ENCODE measurements around the gene LGALS4.

Gene LGALS4

GRCh38 chr19:38843175-38843758, 30.5 kb upstream of the LGALS4 start:
- DNase-seq (ENCODE audit: low read depth, low spot score): no peak
- TF ChIP-seq CTCF (IDR thresholded peaks at IDR 0.05; ENCODE audit: insufficient read depth, low read length, missing control alignments): no peak
- H3K4me3 ChIP-seq (ENCODE audit: low read depth, low read length): no peak overlapping the region
- POLR2A ChIA-PET: no interaction called here
- CTCF ChIA-PET: no interaction called here

- DNase-seq (ENCODE audit: low read depth, low spot score): no peak
- no peak for TF ChIP-seq CTCF (IDR thresholded peaks at IDR 0.05; ENCODE audit: insufficient read depth, low read length, missing control alignments)
- POLR2A ChIA-PET: no interaction called here
- H3K4me3 ChIP-seq (ENCODE audit: low read depth, low read length): no peak overlapping the region
- CTCF ChIA-PET: no interaction called here
Measured at GRCh38 chr19:38842439-38843174, 29.9 kb upstream of the LGALS4 start.

GRCh38 chr19:38841787-38842438, 29.2 kb upstream of the LGALS4 start:
- H3K4me3 ChIP-seq (ENCODE audit: low read depth, low read length): no peak overlapping the region
- CTCF ChIA-PET: no interaction called here
- no peak for TF ChIP-seq CTCF (IDR thresholded peaks at IDR 0.05; ENCODE audit: insufficient read depth, low read length, missing control alignments)
- no peak for DNase-seq (ENCODE audit: low read depth, low spot score)
- POLR2A ChIA-PET: no interaction called here

GRCh38 chr19:38841180-38841766, 28.5 kb upstream of the LGALS4 start:
- no peak for TF ChIP-seq CTCF (IDR thresholded peaks at IDR 0.05; ENCODE audit: insufficient read depth, low read length, missing control alignments)
- H3K4me3 ChIP-seq (ENCODE audit: low read depth, low read length): no peak overlapping the region
- DNase-seq (ENCODE audit: low read depth, low spot score): no peak
- ChIA-PET POLR2A (interaction anchor here (1.1 kb wide), 1 partner anchor 10 kb away, joined by 4 read pairs; the partner anchor contains the start of gene ECH1), CTCF (interaction anchor here (1.1 kb wide), 1 partner anchor 8 kb away, joined by 3 read pairs; no protein-coding TSS in a partner anchor)

- POLR2A ChIA-PET: interaction anchor here (1.1 kb wide), 1 partner anchor 9 kb away, joined by 4 read pairs; the partner anchor contains the start of gene ECH1
Measured at GRCh38 chr19:38840583-38840968, 27.8 kb upstream of the LGALS4 start.

More at GRCh38 chr19:38840583-38840968, 27.8 kb upstream of the LGALS4 start:
- H3K4me3 ChIP-seq (ENCODE audit: low read depth, low read length): no peak overlapping the region
- no peak for DNase-seq (ENCODE audit: low read depth, low spot score)
- CTCF ChIA-PET: interaction anchor here (1.1 kb wide), 1 partner anchor 8 kb away, joined by 3 read pairs; no protein-coding TSS in a partner anchor
- TF ChIP-seq CTCF (IDR thresholded peaks at IDR 0.05; ENCODE audit: insufficient read depth, low read length, missing control alignments): no peak
